Measurements from ENCODE around the gene KRT33B.

Gene KRT33B

GRCh38 chr17:41411072-41411840 is 41.6 kb upstream of the KRT33B start:
- no peaks in the 10 kb centered on the region for H3F3A ChIP-seq (ENCODE audit: insufficient read depth)
- H3K4me3 ChIP-seq (ENCODE audit: insufficient read depth, low read length, poor library complexity, severe bottlenecking) = no peak overlapping the region
- no peak overlapping the region for H3K27ac ChIP-seq (ENCODE audit: low read depth, low read length)
- no peaks in the 10 kb centered on the region for H3K9me3 ChIP-seq (ENCODE audit: insufficient read depth, low read length)
- H3K4me2 ChIP-seq (ENCODE audit: low read depth, low read length, poor library complexity, severe bottlenecking) = no peak overlapping the region
- TF ChIP-seq EZH2phosphoT487 (conservative IDR thresholded peaks at IDR 0.05; ENCODE audit: low read length) = no peak
- TF ChIP-seq, protein P1, sequence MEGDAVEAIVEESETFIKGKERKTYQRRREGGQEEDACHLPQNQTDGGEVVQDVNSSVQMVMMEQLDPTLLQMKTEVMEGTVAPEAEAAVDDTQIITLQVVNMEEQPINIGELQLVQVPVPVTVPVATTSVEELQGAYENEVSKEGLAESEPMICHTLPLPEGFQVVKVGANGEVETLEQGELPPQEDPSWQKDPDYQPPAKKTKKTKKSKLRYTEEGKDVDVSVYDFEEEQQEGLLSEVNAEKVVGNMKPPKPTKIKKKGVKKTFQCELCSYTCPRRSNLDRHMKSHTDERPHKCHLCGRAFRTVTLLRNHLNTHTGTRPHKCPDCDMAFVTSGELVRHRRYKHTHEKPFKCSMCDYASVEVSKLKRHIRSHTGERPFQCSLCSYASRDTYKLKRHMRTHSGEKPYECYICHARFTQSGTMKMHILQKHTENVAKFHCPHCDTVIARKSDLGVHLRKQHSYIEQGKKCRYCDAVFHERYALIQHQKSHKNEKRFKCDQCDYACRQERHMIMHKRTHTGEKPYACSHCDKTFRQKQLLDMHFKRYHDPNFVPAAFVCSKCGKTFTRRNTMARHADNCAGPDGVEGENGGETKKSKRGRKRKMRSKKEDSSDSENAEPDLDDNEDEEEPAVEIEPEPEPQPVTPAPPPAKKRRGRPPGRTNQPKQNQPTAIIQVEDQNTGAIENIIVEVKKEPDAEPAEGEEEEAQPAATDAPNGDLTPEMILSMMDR (IDR thresholded peaks at IDR 0.05; ENCODE audit: insufficient read depth, low read length, poor library complexity, severe bottlenecking) = no peak
- no peak overlapping the region for H3K9ac ChIP-seq (ENCODE audit: low read length)
- H3K79me2 ChIP-seq (ENCODE audit: insufficient read depth, low read length) = no peaks in the 10 kb centered on the region
- H3K36me3 ChIP-seq (ENCODE audit: low read length) = no peaks in the 10 kb centered on the region
- H3K27me3 ChIP-seq (ENCODE audit: low read length) = no peaks in the 10 kb centered on the region
- no peaks in the 10 kb centered on the region for H3K9me2 ChIP-seq (replicated peaks; ENCODE audit: insufficient read depth, low read length)
- H4K20me1 ChIP-seq (ENCODE audit: low read depth, low read length) = no peaks in the 10 kb centered on the region
- H2AFZ ChIP-seq (ENCODE audit: low read depth, low read length, severe bottlenecking) = no peak overlapping the region

DNA sequence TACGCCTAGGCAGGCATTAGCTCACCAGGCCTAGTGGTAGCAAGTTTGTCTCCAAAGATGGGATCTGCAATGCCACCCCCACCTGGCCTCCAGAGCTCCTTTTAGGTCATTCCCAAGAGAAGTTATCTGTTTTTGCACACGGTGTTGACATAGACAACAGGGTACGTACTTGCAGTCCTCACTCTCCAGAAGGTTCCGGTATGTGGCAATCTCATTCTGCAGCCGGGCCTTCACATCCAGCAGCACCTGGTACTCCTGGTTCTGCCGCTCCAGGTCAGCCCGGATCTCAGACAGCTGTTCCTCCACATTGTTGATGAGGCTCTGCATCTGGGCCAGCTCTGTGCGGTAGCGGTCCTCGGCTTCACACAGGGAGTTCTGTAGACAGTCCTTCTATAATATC is 37.6 kb upstream of the KRT33B start:
- Histone ChIP-seq H3K9me2 (replicated peaks; ENCODE audit: insufficient read depth, low read length) (no peaks in the 10 kb centered on the region), H3K9ac (ENCODE audit: low read length) (no peak overlapping the region), H3K27me3 (ENCODE audit: low read length) (no peaks in the 10 kb centered on the region), H3K79me2 (ENCODE audit: insufficient read depth, low read length) (no peaks in the 10 kb centered on the region), H3K4me3 (ENCODE audit: insufficient read depth, low read length, poor library complexity, severe bottlenecking) (no peak overlapping the region), H3K4me2 (ENCODE audit: low read depth, low read length, poor library complexity, severe bottlenecking) (no peak overlapping the region), H3F3A (ENCODE audit: insufficient read depth) (no peaks in the 10 kb centered on the region), H3K9me3 (ENCODE audit: insufficient read depth, low read length) (no peaks in the 10 kb centered on the region), H2AFZ (ENCODE audit: low read depth, low read length, severe bottlenecking) (no peak overlapping the region), H3K27ac (ENCODE audit: low read depth, low read length) (no peak overlapping the region), H3K36me3 (ENCODE audit: low read length) (no peaks in the 10 kb centered on the region), H4K20me1 (ENCODE audit: low read depth, low read length) (no peaks in the 10 kb centered on the region)
- TF ChIP-seq EZH2phosphoT487 (conservative IDR thresholded peaks at IDR 0.05; ENCODE audit: low read length) = no peak
- TF ChIP-seq, protein P1 (IDR thresholded peaks at IDR 0.05; ENCODE audit: insufficient read depth, low read length, poor library complexity, severe bottlenecking) = no peak

DNA sequence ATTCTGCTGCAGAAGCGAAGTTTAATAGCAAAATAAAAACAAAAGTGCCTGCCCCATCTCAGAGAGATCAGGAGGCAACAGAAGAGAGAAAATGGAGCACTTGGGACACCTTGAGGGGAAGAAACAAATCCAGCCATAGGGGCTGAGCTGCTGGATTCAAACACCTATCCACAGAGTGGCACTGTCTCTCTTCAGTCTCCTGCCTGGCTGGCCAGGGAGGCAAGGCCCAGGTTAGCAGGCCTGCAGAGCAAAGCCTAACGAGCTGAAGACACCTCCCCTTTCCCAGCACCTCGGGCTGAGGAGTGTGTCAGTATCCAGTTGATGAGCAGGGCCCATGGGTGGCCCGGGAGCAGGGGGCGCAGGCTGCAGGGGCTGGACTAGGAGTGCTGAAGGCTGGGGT is 36.6 kb upstream of the KRT33B start:
- no peaks in the 10 kb centered on the region for H4K20me1 ChIP-seq (ENCODE audit: low read depth, low read length)
- H3K27me3 ChIP-seq (ENCODE audit: low read length) = no peaks in the 10 kb centered on the region
- H3F3A ChIP-seq (ENCODE audit: insufficient read depth) = no peaks in the 10 kb centered on the region
- no peaks in the 10 kb centered on the region for H3K36me3 ChIP-seq (ENCODE audit: low read length)
- H3K4me3 ChIP-seq (ENCODE audit: insufficient read depth, low read length, poor library complexity, severe bottlenecking) = no peak overlapping the region
- no peak overlapping the region for H3K4me2 ChIP-seq (ENCODE audit: low read depth, low read length, poor library complexity, severe bottlenecking)
- no peak overlapping the region for H2AFZ ChIP-seq (ENCODE audit: low read depth, low read length, severe bottlenecking)
- H3K9me2 ChIP-seq (replicated peaks; ENCODE audit: insufficient read depth, low read length) = no peaks in the 10 kb centered on the region
- no peaks in the 10 kb centered on the region for H3K79me2 ChIP-seq (ENCODE audit: insufficient read depth, low read length)
- H3K9me3 ChIP-seq (ENCODE audit: insufficient read depth, low read length) = no peaks in the 10 kb centered on the region
- no peak overlapping the region for H3K9ac ChIP-seq (ENCODE audit: low read length)
- TF ChIP-seq, protein P1 (IDR thresholded peaks at IDR 0.05; ENCODE audit: insufficient read depth, low read length, poor library complexity, severe bottlenecking) = no peak
- TF ChIP-seq EZH2phosphoT487 (conservative IDR thresholded peaks at IDR 0.05; ENCODE audit: low read length) = no peak
- H3K27ac ChIP-seq (ENCODE audit: low read depth, low read length) = no peak overlapping the region

Data from SU-DHL-6 (cell line).